Chondrocyte (in vitro differentiated cells): Measurements from ENCODE around the gene CCDC88C. TPM values are rescaled to one million over a fixed set of nuclear protein-coding genes. Genes with fewer than 3 reads are reported as not detected.
A peak's percentile ranks its signal among the peaks of the same experiment; 100 is the strongest.
"Not testable (repeated sequence)": the region's sequence is repeated elsewhere in the genome, so short reads cannot be mapped to it uniquely, and the experiment has no call there.

Experiments
- DNase-seq: peaks from one replicate; pipeline ENCODE4 v3.0.0; 2021; ENCODE audit warnings: mixed read lengths, low spot score
- H3K27ac Mint-ChIP-seq: one replicate; pipeline ENCODE4 v1.8.0; 2021; ENCODE audit warnings: mild to moderate bottlenecking, moderate library complexity, mixed read lengths; ENCODE audit not compliant: unreplicated experiment
- H3K27me3 Mint-ChIP-seq: 2 replicates; pipeline ENCODE4 v1.8.0; 2021; ENCODE audit warnings: low read depth, mixed read lengths
- H3K36me3 Mint-ChIP-seq: 2 replicates; pipeline ENCODE4 v1.8.0; 2021; ENCODE audit warnings: low read depth, mixed read lengths
- H3K4me1 Mint-ChIP-seq: 2 replicates; pipeline ENCODE4 v1.8.0; 2021; ENCODE audit warnings: low read depth, mild to moderate bottlenecking, mixed read lengths
- H3K4me3 Mint-ChIP-seq: one replicate; pipeline ENCODE4 v1.8.0; 2021; ENCODE audit warnings: mild to moderate bottlenecking, moderate library complexity, mixed read lengths; ENCODE audit not compliant: unreplicated experiment
- H3K9me3 Mint-ChIP-seq: 2 replicates; pipeline ENCODE4 v1.8.0; 2021; ENCODE audit warnings: low read depth, mixed read lengths
- CTCF ChIP-seq: fragments of 200-600 bp; sonication (generic); IDR thresholded peaks from 2 replicates; pipeline ENCODE4 v1.5.0; 2021; ENCODE audit warnings: antibody characterized with exemption, mild to moderate bottlenecking, moderate library complexity
- total RNA-seq: library from RNA; stranded (reverse); gene quantifications from 3 replicates; pipeline ENCODE4 v1.2.1, GENCODE V29; 2021

The CCDC88C gene
- total RNA-seq, 1 donor from 2014 or later: 2.3 TPM

- peaks cover 4% of the 10 kb centered on the region for H3K9me3 Mint-ChIP-seq
- no peaks in the 10 kb centered on the region for H3K36me3 Mint-ChIP-seq
- H3K27me3 Mint-ChIP-seq: no peaks in the 10 kb centered on the region
- no peak for TF ChIP-seq CTCF
- H3K4me1 Mint-ChIP-seq: peaks cover 35% of the 10 kb centered on the region
- DNase-seq: no peak
- H3K4me3 Mint-ChIP-seq: no peak overlapping the region
- no peak overlapping the region for H3K27ac Mint-ChIP-seq
Observed at GRCh38 chr14:91246051-91246852, 171.4 kb downstream of the CCDC88C start.

- H3K9me3 Mint-ChIP-seq, DNase-seq, H3K36me3 Mint-ChIP-seq, H3K27me3 Mint-ChIP-seq, H3K27ac Mint-ChIP-seq, H3K4me3 Mint-ChIP-seq: not testable (repeated sequence)
- H3K4me1 Mint-ChIP-seq: peaks cover 30% of the 10 kb centered on the region
Observed at GRCh38 chr14:91245616-91246015, 172.0 kb downstream of the CCDC88C start.

GRCh38 chr14:91245029-91245428 lies 172.6 kb downstream of the CCDC88C start:
- H3K27ac Mint-ChIP-seq: no peak overlapping the region
- no peaks in the 10 kb centered on the region for H3K27me3 Mint-ChIP-seq
- H3K9me3 Mint-ChIP-seq: peaks cover 4% of the 10 kb centered on the region
- H3K36me3 Mint-ChIP-seq: no peaks in the 10 kb centered on the region
- no peak overlapping the region for H3K4me3 Mint-ChIP-seq
- no peak for TF ChIP-seq CTCF
- no peak for DNase-seq
- H3K4me1 Mint-ChIP-seq: peaks cover 24% of the 10 kb centered on the region

- peaks cover 22% of the 10 kb centered on the region for H3K4me1 Mint-ChIP-seq
- TF ChIP-seq CTCF: no peak
- H3K27ac Mint-ChIP-seq: peak within 1 kb of the TSS; percentile 61
- peak within 1 kb of the TSS; percentile 6 for H3K4me3 Mint-ChIP-seq
- H3K9me3 Mint-ChIP-seq: peaks cover 4% of the 10 kb centered on the region
- H3K27me3 Mint-ChIP-seq: no peaks in the 10 kb centered on the region
- H3K36me3 Mint-ChIP-seq: no peaks in the 10 kb centered on the region
- no peak for DNase-seq
Observed at GRCh38 chr14:91244501-91244901, 173.1 kb downstream of the CCDC88C start, which contains the start of gene GPR68. Gene GPR68 (minus strand): TSS chr14:91244704. CDS start chr14:91235050, 9,654 bp downstream.

GRCh38 chr14:91243074-91243471 lies 174.5 kb downstream of the CCDC88C start:
- no peak overlapping the region for H3K4me3 Mint-ChIP-seq
- H3K4me1 Mint-ChIP-seq: peaks cover 22% of the 10 kb centered on the region
- no peak for TF ChIP-seq CTCF
- H3K36me3 Mint-ChIP-seq: no peaks in the 10 kb centered on the region
- peaks cover 4% of the 10 kb centered on the region for H3K9me3 Mint-ChIP-seq
- no peaks in the 10 kb centered on the region for H3K27me3 Mint-ChIP-seq
- H3K27ac Mint-ChIP-seq: no peak overlapping the region
- no peak for DNase-seq

- DNase-seq: no peak
- no peak for TF ChIP-seq CTCF
- H3K4me1 Mint-ChIP-seq: peaks cover 25% of the 10 kb centered on the region
- H3K4me3 Mint-ChIP-seq: no peak overlapping the region
- no peaks in the 10 kb centered on the region for H3K27me3 Mint-ChIP-seq
- no peak overlapping the region for H3K27ac Mint-ChIP-seq
- H3K9me3 Mint-ChIP-seq: peaks cover 4% of the 10 kb centered on the region
- no peaks in the 10 kb centered on the region for H3K36me3 Mint-ChIP-seq
Observed at GRCh38 chr14:91242635-91243034, 175.0 kb downstream of the CCDC88C start.
